ENCODE data around the gene VCPKMT. TPM values are rescaled to one million over a fixed set of nuclear protein-coding genes. Genes with fewer than 3 reads are reported as not detected.

The VCPKMT gene
- polyA plus RNA-seq, 1 donor from 2014 or later = 36.4 TPM

DNA sequence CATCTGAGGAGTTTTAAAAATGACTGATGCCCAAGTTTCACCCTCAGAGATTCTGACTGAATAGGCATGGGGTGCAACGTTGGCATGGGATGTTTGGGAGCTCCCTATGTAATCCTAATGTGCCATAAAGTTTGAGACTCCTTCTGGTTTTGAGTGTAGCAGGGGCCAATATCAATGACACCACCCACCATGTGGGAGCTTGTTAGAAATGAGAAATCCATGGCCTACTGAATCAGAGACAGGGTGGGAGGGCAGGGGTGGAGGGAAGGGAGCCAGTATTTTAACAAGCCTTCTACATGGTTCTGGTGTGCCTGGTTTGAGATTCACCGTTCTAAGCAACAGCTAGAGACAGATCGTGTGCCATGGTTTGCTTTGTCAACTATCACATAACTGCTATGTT is 46.1 kb downstream of the VCPKMT start:
- no peaks in the 10 kb centered on the region for H3K79me2 ChIP-seq (replicated peaks; ENCODE audit: insufficient read depth, low read length)
- no peak overlapping the region for H3K27ac ChIP-seq (ENCODE audit: low read length)
- H3K4me3 ChIP-seq (ENCODE audit: low read length) = no peak overlapping the region
- H3K36me3 ChIP-seq (ENCODE audit: insufficient read depth, low read length) = no peaks in the 10 kb centered on the region
- no peak overlapping the region for H2AFZ ChIP-seq (ENCODE audit: low read depth, low read length)
- no peaks in the 10 kb centered on the region for H3K9me2 ChIP-seq (ENCODE audit: insufficient read depth, low read length)
- no peaks in the 10 kb centered on the region for H3F3A ChIP-seq (ENCODE audit: insufficient read depth, low read length, poor library complexity, severe bottlenecking)
- H4K20me1 ChIP-seq (ENCODE audit: insufficient read depth) = no peaks in the 10 kb centered on the region
- H3K9me3 ChIP-seq (ENCODE audit: low read length) = no peaks in the 10 kb centered on the region
- no peak overlapping the region for H3K4me2 ChIP-seq (ENCODE audit: low read length)
- no peaks in the 10 kb centered on the region for H3K27me3 ChIP-seq (ENCODE audit: insufficient read depth, low read depth, low read length)
- TF ChIP-seq TAF1 (IDR thresholded peaks at IDR 0.05; ENCODE audit: low read depth) (no peak), POLR2AphosphoS5 (IDR thresholded peaks at IDR 0.05) (no peak), RAD21 (conservative IDR thresholded peaks at IDR 0.05) (no peak), MXI1 (conservative IDR thresholded peaks at IDR 0.05; ENCODE audit: poor library complexity, severe bottlenecking) (no peak), SMC3 (conservative IDR thresholded peaks at IDR 0.05; ENCODE audit: poor library complexity) (no peak), EZH2 (IDR thresholded peaks at IDR 0.05; ENCODE audit: borderline replicate concordance, insufficient read depth, low read length, poor library complexity, severe bottlenecking) (no peak), EP300 (conservative IDR thresholded peaks at IDR 0.05; ENCODE audit: poor library complexity, severe bottlenecking) (no peak)
- TF ChIP-seq, protein P1, sequence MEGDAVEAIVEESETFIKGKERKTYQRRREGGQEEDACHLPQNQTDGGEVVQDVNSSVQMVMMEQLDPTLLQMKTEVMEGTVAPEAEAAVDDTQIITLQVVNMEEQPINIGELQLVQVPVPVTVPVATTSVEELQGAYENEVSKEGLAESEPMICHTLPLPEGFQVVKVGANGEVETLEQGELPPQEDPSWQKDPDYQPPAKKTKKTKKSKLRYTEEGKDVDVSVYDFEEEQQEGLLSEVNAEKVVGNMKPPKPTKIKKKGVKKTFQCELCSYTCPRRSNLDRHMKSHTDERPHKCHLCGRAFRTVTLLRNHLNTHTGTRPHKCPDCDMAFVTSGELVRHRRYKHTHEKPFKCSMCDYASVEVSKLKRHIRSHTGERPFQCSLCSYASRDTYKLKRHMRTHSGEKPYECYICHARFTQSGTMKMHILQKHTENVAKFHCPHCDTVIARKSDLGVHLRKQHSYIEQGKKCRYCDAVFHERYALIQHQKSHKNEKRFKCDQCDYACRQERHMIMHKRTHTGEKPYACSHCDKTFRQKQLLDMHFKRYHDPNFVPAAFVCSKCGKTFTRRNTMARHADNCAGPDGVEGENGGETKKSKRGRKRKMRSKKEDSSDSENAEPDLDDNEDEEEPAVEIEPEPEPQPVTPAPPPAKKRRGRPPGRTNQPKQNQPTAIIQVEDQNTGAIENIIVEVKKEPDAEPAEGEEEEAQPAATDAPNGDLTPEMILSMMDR (IDR thresholded peaks at IDR 0.05; ENCODE audit: poor library complexity, severe bottlenecking) = no peak
- TF ChIP-seq, protein P2, sequence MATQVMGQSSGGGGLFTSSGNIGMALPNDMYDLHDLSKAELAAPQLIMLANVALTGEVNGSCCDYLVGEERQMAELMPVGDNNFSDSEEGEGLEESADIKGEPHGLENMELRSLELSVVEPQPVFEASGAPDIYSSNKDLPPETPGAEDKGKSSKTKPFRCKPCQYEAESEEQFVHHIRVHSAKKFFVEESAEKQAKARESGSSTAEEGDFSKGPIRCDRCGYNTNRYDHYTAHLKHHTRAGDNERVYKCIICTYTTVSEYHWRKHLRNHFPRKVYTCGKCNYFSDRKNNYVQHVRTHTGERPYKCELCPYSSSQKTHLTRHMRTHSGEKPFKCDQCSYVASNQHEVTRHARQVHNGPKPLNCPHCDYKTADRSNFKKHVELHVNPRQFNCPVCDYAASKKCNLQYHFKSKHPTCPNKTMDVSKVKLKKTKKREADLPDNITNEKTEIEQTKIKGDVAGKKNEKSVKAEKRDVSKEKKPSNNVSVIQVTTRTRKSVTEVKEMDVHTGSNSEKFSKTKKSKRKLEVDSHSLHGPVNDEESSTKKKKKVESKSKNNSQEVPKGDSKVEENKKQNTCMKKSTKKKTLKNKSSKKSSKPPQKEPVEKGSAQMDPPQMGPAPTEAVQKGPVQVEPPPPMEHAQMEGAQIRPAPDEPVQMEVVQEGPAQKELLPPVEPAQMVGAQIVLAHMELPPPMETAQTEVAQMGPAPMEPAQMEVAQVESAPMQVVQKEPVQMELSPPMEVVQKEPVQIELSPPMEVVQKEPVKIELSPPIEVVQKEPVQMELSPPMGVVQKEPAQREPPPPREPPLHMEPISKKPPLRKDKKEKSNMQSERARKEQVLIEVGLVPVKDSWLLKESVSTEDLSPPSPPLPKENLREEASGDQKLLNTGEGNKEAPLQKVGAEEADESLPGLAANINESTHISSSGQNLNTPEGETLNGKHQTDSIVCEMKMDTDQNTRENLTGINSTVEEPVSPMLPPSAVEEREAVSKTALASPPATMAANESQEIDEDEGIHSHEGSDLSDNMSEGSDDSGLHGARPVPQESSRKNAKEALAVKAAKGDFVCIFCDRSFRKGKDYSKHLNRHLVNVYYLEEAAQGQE (IDR thresholded peaks at IDR 0.05; ENCODE audit: borderline replicate concordance) = no peak
- H3K9ac ChIP-seq (ENCODE audit: low read length) = no peak overlapping the region

DNA sequence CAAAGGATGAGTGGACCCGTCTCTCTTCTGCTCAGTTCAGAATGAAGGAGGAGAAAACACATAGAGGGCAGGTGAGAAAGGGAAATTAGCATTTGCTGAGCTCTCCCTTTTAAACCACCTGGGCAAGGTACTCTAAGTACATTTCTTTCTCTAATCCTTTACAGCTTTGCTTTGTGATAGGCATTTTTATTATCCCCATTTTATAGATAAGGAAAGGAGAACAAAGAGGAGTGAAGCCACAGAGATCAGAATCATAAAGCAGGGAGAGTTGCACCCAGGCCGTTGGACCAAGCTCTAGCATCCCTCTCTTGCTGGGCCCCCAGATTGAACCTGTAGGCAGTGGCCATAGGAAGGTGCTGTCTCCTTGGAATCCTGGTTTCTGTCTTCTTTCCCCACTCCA is 47.0 kb downstream of the VCPKMT start:
- no peak overlapping the region for H3K4me2 ChIP-seq (ENCODE audit: low read length)
- no peaks in the 10 kb centered on the region for H3K79me2 ChIP-seq (replicated peaks; ENCODE audit: insufficient read depth, low read length)
- H3K27me3 ChIP-seq (ENCODE audit: insufficient read depth, low read depth, low read length) = no peaks in the 10 kb centered on the region
- H3K27ac ChIP-seq (ENCODE audit: low read length) = no peak overlapping the region
- no peak overlapping the region for H3K4me3 ChIP-seq (ENCODE audit: low read length)
- TF ChIP-seq SMC3 (conservative IDR thresholded peaks at IDR 0.05; ENCODE audit: poor library complexity) = no peak
- H3K9me2 ChIP-seq (ENCODE audit: insufficient read depth, low read length) = no peaks in the 10 kb centered on the region
- no peaks in the 10 kb centered on the region for H3K9me3 ChIP-seq (ENCODE audit: low read length)
- no peaks in the 10 kb centered on the region for H4K20me1 ChIP-seq (ENCODE audit: insufficient read depth)
- no peak overlapping the region for H3K9ac ChIP-seq (ENCODE audit: low read length)
- H3F3A ChIP-seq (ENCODE audit: insufficient read depth, low read length, poor library complexity, severe bottlenecking) = no peaks in the 10 kb centered on the region
- H3K36me3 ChIP-seq (ENCODE audit: insufficient read depth, low read length) = no peaks in the 10 kb centered on the region
- H2AFZ ChIP-seq (ENCODE audit: low read depth, low read length) = no peak overlapping the region

DNA sequence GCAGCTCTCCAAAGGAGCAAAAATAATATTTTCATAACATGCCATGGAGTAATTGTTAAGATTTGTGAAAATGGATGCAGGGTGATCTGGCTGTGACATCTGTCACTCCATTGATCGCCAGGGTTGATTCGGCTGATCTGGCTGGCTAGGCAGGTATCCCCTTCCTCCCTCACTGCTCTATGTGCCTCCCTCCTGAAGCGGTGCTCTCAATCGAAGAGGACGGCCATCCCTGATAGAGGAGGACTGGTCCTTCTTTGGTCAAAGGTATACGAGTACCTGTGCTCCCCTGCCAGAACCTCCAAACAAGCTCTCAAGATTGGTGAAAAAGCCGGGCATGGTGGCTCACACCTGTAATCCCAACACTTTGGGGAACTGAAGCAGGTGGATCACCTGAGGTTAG is 47.9 kb downstream of the VCPKMT start:
- no peaks in the 10 kb centered on the region for H3K36me3 ChIP-seq (ENCODE audit: insufficient read depth, low read length)
- H3K9me2 ChIP-seq (ENCODE audit: insufficient read depth, low read length) = no peaks in the 10 kb centered on the region
- H3K27ac ChIP-seq (ENCODE audit: low read length) = no peak overlapping the region
- no peak overlapping the region for H3K9ac ChIP-seq (ENCODE audit: low read length)
- no peaks in the 10 kb centered on the region for H3K27me3 ChIP-seq (ENCODE audit: insufficient read depth, low read depth, low read length)
- no peak overlapping the region for H2AFZ ChIP-seq (ENCODE audit: low read depth, low read length)
- H3F3A ChIP-seq (ENCODE audit: insufficient read depth, low read length, poor library complexity, severe bottlenecking) = no peaks in the 10 kb centered on the region
- no peaks in the 10 kb centered on the region for H3K79me2 ChIP-seq (replicated peaks; ENCODE audit: insufficient read depth, low read length)
- TF ChIP-seq MXI1 (conservative IDR thresholded peaks at IDR 0.05; ENCODE audit: poor library complexity, severe bottlenecking) (no peak), EP300 (conservative IDR thresholded peaks at IDR 0.05; ENCODE audit: poor library complexity, severe bottlenecking) (no peak), EZH2 (IDR thresholded peaks at IDR 0.05; ENCODE audit: borderline replicate concordance, insufficient read depth, low read length, poor library complexity, severe bottlenecking) (no peak), RAD21 (conservative IDR thresholded peaks at IDR 0.05) (no peak), POLR2AphosphoS5 (IDR thresholded peaks at IDR 0.05) (no peak), SMC3 (conservative IDR thresholded peaks at IDR 0.05; ENCODE audit: poor library complexity) (no peak), TAF1 (IDR thresholded peaks at IDR 0.05; ENCODE audit: low read depth) (no peak)
- TF ChIP-seq, protein P2 (IDR thresholded peaks at IDR 0.05; ENCODE audit: borderline replicate concordance) = no peak
- TF ChIP-seq, protein P1 (IDR thresholded peaks at IDR 0.05; ENCODE audit: poor library complexity, severe bottlenecking) = no peak
- H4K20me1 ChIP-seq (ENCODE audit: insufficient read depth) = no peaks in the 10 kb centered on the region
- no peaks in the 10 kb centered on the region for H3K9me3 ChIP-seq (ENCODE audit: low read length)
- H3K4me2 ChIP-seq (ENCODE audit: low read length) = no peak overlapping the region
- H3K4me3 ChIP-seq (ENCODE audit: low read length) = no peak overlapping the region
